SK-N-SH (cell line): ENCODE results near the gene HS6ST1. TPM values are rescaled to one million over a fixed set of nuclear protein-coding genes. Genes with fewer than 3 reads are reported as not detected.

Experiments used
- CTCF ChIA-PET: fragments of 300-600, 350-600 bp; formaldehyde crosslinking; extraction: SDS; loops from one replicate; lab custom pipeline; 2021; lab: Yijun Ruan, JAX
- POLR2A ChIA-PET: fragments of 350-600 bp; sonication (Branson Sonifier 250); formaldehyde crosslinking; extraction: SDS; loops from one replicate; lab custom pipeline; 2020; ENCODE audit warnings: antibody characterized with exemption, inconsistent platforms; lab: Yijun Ruan, JAX
- DNase-seq: peaks from one replicate; pipeline ENCODE4 v3.0.0; 2012
- H2AFZ ChIP-seq: fragments of 200-600 bp; sonication (generic); 2 replicates; pipeline ENCODE4 v1.8.1; 2016; ENCODE audit warnings: antibody characterized with exemption, mild to moderate bottlenecking, low read depth
- H3F3A ChIP-seq: fragments of 200-600 bp; sonication (generic); replicated peaks from 2 replicates; pipeline ENCODE3; 2016; ENCODE audit warnings: antibody characterized with exemption, mild to moderate bottlenecking; ENCODE audit not compliant: insufficient read depth
- H3K27ac ChIP-seq, 2 experiments: fragments of 200-500 bp in 1 of 2; fragments of 200-600 bp in 1 of 2; sonication (Bioruptor generic) in 1 of 2; sonication (generic), shearing (Covaris generic) in 1 of 2; 2 replicates each; pipeline versions ENCODE4 v1.5.1 to v1.6.1; 2014 to 2016; ENCODE audit warnings: low read depth in 2 of 2, inconsistent platforms in 1 of 2, low read length in 1 of 2, mild to moderate bottlenecking in 1 of 2, mixed read lengths in 1 of 2
- H3K27me3 ChIP-seq: fragments of 200-600 bp; sonication (generic), shearing (Covaris generic); 2 replicates; pipeline ENCODE4 v1.6.1; 2016; ENCODE audit warnings: mixed run types; ENCODE audit not compliant: insufficient read depth
- H3K36me3 ChIP-seq, 2 experiments: fragments of 200-500 bp in 1 of 2; fragments of 200-600 bp in 1 of 2; sonication (Bioruptor generic) in 1 of 2; sonication (generic) in 1 of 2; replicated peaks in 1 of 2; 2 replicates each; pipeline versions ENCODE3 to v1.5.1; 2014 to 2016; ENCODE audit warnings: low read length in 1 of 2, mild to moderate bottlenecking in 1 of 2; ENCODE audit not compliant: insufficient read depth in 2 of 2, control insufficient read depth in 1 of 2
- H3K4me1 ChIP-seq, 2 experiments: fragments of 200-500 bp in 1 of 2; fragments of 200-600 bp in 1 of 2; sonication (Bioruptor generic) in 1 of 2; sonication (generic), shearing (Covaris generic) in 1 of 2; 2 replicates each; pipeline versions ENCODE4 v1.5.1 to v1.6.1; 2014 to 2016; ENCODE audit warnings: low read depth in 1 of 2, low read length in 1 of 2, mixed run types in 1 of 2; ENCODE audit not compliant: insufficient read depth in 2 of 2, control insufficient read depth in 1 of 2
- H3K4me2 ChIP-seq: fragments of 200-600 bp; sonication (generic), shearing (Covaris generic); 2 replicates; pipeline ENCODE4 v1.6.1; 2017; ENCODE audit warnings: mixed run types
- H3K4me3 ChIP-seq, 2 experiments: fragments of 200-500 bp in 1 of 2; fragments of 200-600 bp in 1 of 2; sonication (Bioruptor generic) in 1 of 2; sonication (generic), shearing (Covaris generic) in 1 of 2; 2 replicates each; pipeline versions ENCODE4 v1.5.1 to v1.8.1; 2014 to 2016; ENCODE audit warnings: low read depth in 2 of 2, inconsistent platforms in 1 of 2, low read length in 1 of 2, mild to moderate bottlenecking in 1 of 2, mixed read lengths in 1 of 2, moderate library complexity in 1 of 2
- H3K79me2 ChIP-seq: fragments of 200-600 bp; sonication (generic); 2 replicates; pipeline ENCODE4 v1.8.1; 2017; ENCODE audit warnings: mild to moderate bottlenecking; ENCODE audit not compliant: insufficient read depth
- H3K9ac ChIP-seq: fragments of 200-600 bp; sonication (generic); 2 replicates; pipeline ENCODE4 v1.6.1; 2017; ENCODE audit warnings: mixed run types
- H3K9me2 ChIP-seq: fragments of 200-600 bp; sonication (generic); 2 replicates; pipeline ENCODE4 v1.6.1; 2017; ENCODE audit warnings: mixed run types
- H3K9me3 ChIP-seq: fragments of 200-600 bp; sonication (generic); 2 replicates; pipeline ENCODE4 v1.6.1; 2017; ENCODE audit warnings: mixed run types, mild to moderate bottlenecking, moderate library complexity
- H4K20me1 ChIP-seq: fragments of 200-600 bp; sonication (generic); 2 replicates; pipeline ENCODE4 v1.6.1; 2017; ENCODE audit warnings: mild to moderate bottlenecking, mixed run types; ENCODE audit not compliant: insufficient read depth
- ELF1 ChIP-seq: IDR thresholded peaks from 2 replicates; pipeline ENCODE4 v1.4.0; 2012
- EZH2phosphoT487 ChIP-seq: fragments of 200-600 bp; sonication (generic); IDR thresholded peaks from 2 replicates; pipeline ENCODE4 v1.6.1; 2017; ENCODE audit warnings: low read depth, mixed run types, mild to moderate bottlenecking, antibody characterized with exemption, moderate library complexity, borderline replicate concordance
- FOSL2 ChIP-seq: IDR thresholded peaks from 2 replicates; pipeline ENCODE4 v1.4.0; 2012; ENCODE audit warnings: low read depth, mild to moderate bottlenecking, moderate library complexity, borderline replicate concordance
- FOXJ3 ChIP-seq: sonication (generic); formaldehyde crosslinking; IDR thresholded peaks from 2 replicates; pipeline ENCODE4 v1.5.1; 2020; ENCODE audit warnings: mild to moderate bottlenecking, missing genetic modification reagents
- FOXM1 ChIP-seq: IDR thresholded peaks from 2 replicates; pipeline ENCODE4 v1.4.0; 2012; ENCODE audit warnings: low read depth, mild to moderate bottlenecking
- MEF2A ChIP-seq: IDR thresholded peaks from 2 replicates; pipeline ENCODE4 v1.4.0; 2012; ENCODE audit warnings: low read depth, borderline replicate concordance
- MXI1 ChIP-seq: IDR thresholded peaks from 2 replicates; pipeline ENCODE4 v1.6.1; 2012; ENCODE audit warnings: mild to moderate bottlenecking, low read depth, low read length, improper control_type of control experiment
- NFIC ChIP-seq: IDR thresholded peaks from 2 replicates; pipeline ENCODE4 v1.4.0; 2012; ENCODE audit warnings: borderline replicate concordance
- NRF1 ChIP-seq: IDR thresholded peaks from 2 replicates; pipeline ENCODE4 v1.6.1; 2012; ENCODE audit warnings: low read depth, mild to moderate bottlenecking, low read length
- POLR2AphosphoS5 ChIP-seq: IDR thresholded peaks from 2 replicates; pipeline ENCODE4 v1.6.1; 2012; ENCODE audit warnings: low read depth, low read length
- RAD21 ChIP-seq: IDR thresholded peaks from 2 replicates; pipeline ENCODE4 v1.6.1; 2012; ENCODE audit warnings: mild to moderate bottlenecking, low read length
- RCOR1 ChIP-seq: fragments of 150-350 bp; IDR thresholded peaks from 2 replicates; pipeline ENCODE4 v1.6.1; 2017; ENCODE audit warnings: antibody characterized with exemption, low read length
- RFX5 ChIP-seq: IDR thresholded peaks from 2 replicates; pipeline ENCODE4 v1.6.1; 2012; ENCODE audit warnings: mild to moderate bottlenecking, improper control_type of control experiment, low read length
- RXRA ChIP-seq: IDR thresholded peaks from 2 replicates; pipeline ENCODE4 v1.4.0; 2012; ENCODE audit warnings: low read depth, mild to moderate bottlenecking, borderline replicate concordance
- SIN3A ChIP-seq: IDR thresholded peaks from 2 replicates; pipeline ENCODE4 v1.6.1; 2012; ENCODE audit warnings: low read depth, mild to moderate bottlenecking, low read length, moderate library complexity, borderline replicate concordance
- TAF1 ChIP-seq: IDR thresholded peaks from 2 replicates; pipeline ENCODE4 v1.6.1; 2012; ENCODE audit warnings: low read depth, mild to moderate bottlenecking, low read length, moderate library complexity, borderline replicate concordance
- TCF12 ChIP-seq: IDR thresholded peaks from 2 replicates; pipeline ENCODE4 v1.4.0; 2012
- YY1 ChIP-seq: IDR thresholded peaks from 2 replicates; pipeline ENCODE4 v1.4.0; 2012; ENCODE audit warnings: low read depth, mild to moderate bottlenecking
- WGBS: methylation state at CpG from one replicate; pipeline ENCODE4 v1.1.6; 2017; ENCODE audit warnings: low lambda C conversion rate; 5-methylcytosine and 5-hydroxymethylcytosine counted together
- polyA plus RNA-seq, 3 experiments: library from polyadenylated mRNA; depleted of rRNA; stranded (reverse); fragments of >200 nt; gene quantifications; 2 replicates each; pipeline ENCODE4 v1.2.3, GENCODE V29; 2012
- TF ChIP-seq, protein P1 (sequence below): IDR thresholded peaks from 2 replicates; pipeline ENCODE4 v1.4.0; 2012; ENCODE audit warnings: low read depth, borderline replicate concordance
- TF ChIP-seq, protein P2 (sequence below): IDR thresholded peaks from 2 replicates; pipeline ENCODE4; 2012
- TF ChIP-seq, protein P3 (sequence below): fragments of 200-600 bp; sonication (generic); IDR thresholded peaks from 2 replicates; pipeline ENCODE4 v1.6.1; 2017; ENCODE audit warnings: antibody characterized with exemption, mild to moderate bottlenecking, moderate library complexity

Gene HS6ST1
- polyA plus RNA-seq, 1 of the 3 experiments (the other 2 are of a cell fraction) = 5.9 TPM

DNA sequence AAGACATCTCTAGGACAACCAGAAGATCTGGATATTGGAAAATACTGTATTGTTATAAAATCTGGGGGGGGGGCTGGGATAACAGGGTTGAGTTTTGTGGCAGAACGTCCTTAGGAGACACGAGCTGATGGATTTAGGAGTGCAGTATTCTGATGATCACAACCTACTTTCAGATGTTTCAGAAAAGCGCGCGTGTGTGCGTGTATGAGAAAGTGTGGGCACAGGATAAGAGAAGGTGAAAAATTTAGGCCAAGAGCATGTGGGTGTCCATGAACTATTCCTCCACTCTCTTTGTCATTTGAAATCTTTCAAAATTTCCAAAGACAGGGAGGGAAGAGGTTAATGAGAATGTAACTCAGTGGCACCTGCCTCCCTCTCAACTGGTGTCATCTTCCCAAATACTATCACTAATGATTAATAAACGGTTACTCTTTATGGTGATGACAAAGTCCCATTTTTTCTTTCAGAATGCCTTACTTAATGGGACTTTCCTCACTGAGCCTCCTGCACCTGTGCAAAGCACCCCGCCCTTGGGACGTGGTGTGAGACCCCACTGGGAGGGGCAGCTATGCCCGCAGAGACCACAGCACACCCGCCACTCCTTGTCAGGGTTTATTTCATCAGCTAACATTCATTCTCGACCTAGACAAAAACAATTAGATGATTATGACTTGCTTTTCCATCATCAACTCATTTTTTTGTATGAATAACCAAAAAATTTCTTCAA is 53.6 kb downstream of the HS6ST1 start:
- Histone ChIP-seq H3K9me3 (no peaks in the 10 kb centered on the region), H2AFZ (no peak overlapping the region)
- TF ChIP-seq FOXJ3 (no peak), RAD21 (no peak), POLR2AphosphoS5 (no peak), EZH2phosphoT487 (no peak), NFIC (no peak), RFX5 (no peak), RCOR1 (no peak), ELF1 (no peak), FOXM1 (no peak), FOSL2 (no peak), MXI1 (no peak), SIN3A (no peak), TAF1 (no peak)
- TF ChIP-seq, protein P1, sequence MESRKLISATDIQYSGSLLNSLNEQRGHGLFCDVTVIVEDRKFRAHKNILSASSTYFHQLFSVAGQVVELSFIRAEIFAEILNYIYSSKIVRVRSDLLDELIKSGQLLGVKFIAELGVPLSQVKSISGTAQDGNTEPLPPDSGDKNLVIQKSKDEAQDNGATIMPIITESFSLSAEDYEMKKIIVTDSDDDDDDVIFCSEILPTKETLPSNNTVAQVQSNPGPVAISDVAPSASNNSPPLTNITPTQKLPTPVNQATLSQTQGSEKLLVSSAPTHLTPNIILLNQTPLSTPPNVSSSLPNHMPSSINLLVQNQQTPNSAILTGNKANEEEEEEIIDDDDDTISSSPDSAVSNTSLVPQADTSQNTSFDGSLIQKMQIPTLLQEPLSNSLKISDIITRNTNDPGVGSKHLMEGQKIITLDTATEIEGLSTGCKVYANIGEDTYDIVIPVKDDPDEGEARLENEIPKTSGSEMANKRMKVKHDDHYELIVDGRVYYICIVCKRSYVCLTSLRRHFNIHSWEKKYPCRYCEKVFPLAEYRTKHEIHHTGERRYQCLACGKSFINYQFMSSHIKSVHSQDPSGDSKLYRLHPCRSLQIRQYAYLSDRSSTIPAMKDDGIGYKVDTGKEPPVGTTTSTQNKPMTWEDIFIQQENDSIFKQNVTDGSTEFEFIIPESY = no peak
- TF ChIP-seq, protein P2, sequence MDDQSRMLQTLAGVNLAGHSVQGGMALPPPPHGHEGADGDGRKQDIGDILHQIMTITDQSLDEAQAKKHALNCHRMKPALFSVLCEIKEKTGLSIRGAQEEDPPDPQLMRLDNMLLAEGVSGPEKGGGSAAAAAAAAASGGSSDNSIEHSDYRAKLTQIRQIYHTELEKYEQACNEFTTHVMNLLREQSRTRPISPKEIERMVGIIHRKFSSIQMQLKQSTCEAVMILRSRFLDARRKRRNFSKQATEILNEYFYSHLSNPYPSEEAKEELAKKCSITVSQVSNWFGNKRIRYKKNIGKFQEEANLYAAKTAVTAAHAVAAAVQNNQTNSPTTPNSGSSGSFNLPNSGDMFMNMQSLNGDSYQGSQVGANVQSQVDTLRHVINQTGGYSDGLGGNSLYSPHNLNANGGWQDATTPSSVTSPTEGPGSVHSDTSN = no peak
- TF ChIP-seq, all 33 proteins: peak for 0
- no peaks in the 10 kb centered on the region for H3F3A ChIP-seq
- no peak overlapping the region for H3K27ac ChIP-seq
- no peaks in the 10 kb centered on the region for H3K36me3 ChIP-seq
- no peaks in the 10 kb centered on the region for H3K27me3 ChIP-seq
- POLR2A ChIA-PET = no interaction called here
- H3K4me3 ChIP-seq = no peak overlapping the region
- H3K9ac ChIP-seq = no peak overlapping the region
- DNase-seq = no peak
- no peaks in the 10 kb centered on the region for H3K9me2 ChIP-seq
- H3K4me1 ChIP-seq = peaks cover 0 to 12% of the 10 kb centered on the region in 2 experiments; a peak in 1 of 4 replicates
- H3K79me2 ChIP-seq = no peaks in the 10 kb centered on the region
- CTCF ChIA-PET = interaction anchor here (1.2 kb wide), 1 partner anchor 12 kb away, joined by 3 read pairs; no protein-coding TSS in a partner anchor
- no peak overlapping the region for H3K4me2 ChIP-seq
- H4K20me1 ChIP-seq = no peaks in the 10 kb centered on the region
- WGBS = 77% methylated on average over 12 of the region's 12 CpGs

DNA sequence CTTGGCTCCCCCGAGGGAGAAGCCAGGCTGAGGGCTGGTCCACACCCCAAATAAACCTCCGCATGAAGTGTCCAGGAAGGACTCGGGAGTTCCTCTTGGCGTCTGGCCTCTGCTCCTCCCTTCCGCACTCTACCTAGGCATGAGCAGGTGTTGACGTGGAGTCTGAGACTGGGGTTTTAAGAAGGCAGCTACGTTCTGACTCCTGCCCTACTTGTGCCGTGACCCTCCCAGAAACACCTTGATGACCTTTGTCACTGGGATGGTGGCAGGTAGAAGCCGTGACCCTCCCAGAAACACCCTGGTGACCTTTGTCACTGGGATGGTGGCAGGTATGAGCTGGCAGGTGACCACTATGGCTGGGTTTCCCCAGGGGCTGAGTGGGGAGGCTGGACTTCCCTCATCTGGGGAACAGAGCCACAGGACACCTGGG is 54.8 kb downstream of the HS6ST1 start:
- 95% methylated on average over 7 of the region's 9 CpGs for WGBS
- DNase-seq = no peak
- no peaks in the 10 kb centered on the region for H3K9me3 ChIP-seq
- H3K36me3 ChIP-seq = no peaks in the 10 kb centered on the region
- CTCF ChIA-PET = interaction anchor here (1.2 kb wide), 1 partner anchor 13 kb away, joined by 3 read pairs; no protein-coding TSS in a partner anchor
- POLR2A ChIA-PET = no interaction called here
- H3K9me2 ChIP-seq = no peaks in the 10 kb centered on the region
- H3K9ac ChIP-seq = no peak overlapping the region
- H3K79me2 ChIP-seq = no peaks in the 10 kb centered on the region
- H3K27me3 ChIP-seq = no peaks in the 10 kb centered on the region
- H3K4me1 ChIP-seq = peaks cover 0 to 1% of the 10 kb centered on the region in 2 experiments; a peak in 1 of 4 replicates
- no peak overlapping the region for H2AFZ ChIP-seq
- H4K20me1 ChIP-seq = no peaks in the 10 kb centered on the region
- no peaks in the 10 kb centered on the region for H3F3A ChIP-seq
- H3K4me3 ChIP-seq = no peak overlapping the region
- H3K4me2 ChIP-seq = no peak overlapping the region
- no peak overlapping the region for H3K27ac ChIP-seq
- TF ChIP-seq, protein P3, sequence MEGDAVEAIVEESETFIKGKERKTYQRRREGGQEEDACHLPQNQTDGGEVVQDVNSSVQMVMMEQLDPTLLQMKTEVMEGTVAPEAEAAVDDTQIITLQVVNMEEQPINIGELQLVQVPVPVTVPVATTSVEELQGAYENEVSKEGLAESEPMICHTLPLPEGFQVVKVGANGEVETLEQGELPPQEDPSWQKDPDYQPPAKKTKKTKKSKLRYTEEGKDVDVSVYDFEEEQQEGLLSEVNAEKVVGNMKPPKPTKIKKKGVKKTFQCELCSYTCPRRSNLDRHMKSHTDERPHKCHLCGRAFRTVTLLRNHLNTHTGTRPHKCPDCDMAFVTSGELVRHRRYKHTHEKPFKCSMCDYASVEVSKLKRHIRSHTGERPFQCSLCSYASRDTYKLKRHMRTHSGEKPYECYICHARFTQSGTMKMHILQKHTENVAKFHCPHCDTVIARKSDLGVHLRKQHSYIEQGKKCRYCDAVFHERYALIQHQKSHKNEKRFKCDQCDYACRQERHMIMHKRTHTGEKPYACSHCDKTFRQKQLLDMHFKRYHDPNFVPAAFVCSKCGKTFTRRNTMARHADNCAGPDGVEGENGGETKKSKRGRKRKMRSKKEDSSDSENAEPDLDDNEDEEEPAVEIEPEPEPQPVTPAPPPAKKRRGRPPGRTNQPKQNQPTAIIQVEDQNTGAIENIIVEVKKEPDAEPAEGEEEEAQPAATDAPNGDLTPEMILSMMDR = no peak
- TF ChIP-seq POLR2AphosphoS5 (no peak), RCOR1 (no peak), RXRA (no peak), RAD21 (no peak), FOXM1 (no peak), SIN3A (no peak), MEF2A (no peak), EZH2phosphoT487 (no peak), YY1 (no peak), NRF1 (no peak), TCF12 (no peak)
- TF ChIP-seq, protein P2 = no peak
